Adrenal gland (tissue), 12 donors: ENCODE measurements around the gene AP2S1. TPM values are rescaled to one million over a fixed set of nuclear protein-coding genes. Genes with fewer than 3 reads are reported as not detected.

Experiments
- DNase-seq, 7 donors: peaks; one replicate each; pipeline ENCODE4 v3.0.0-alpha.2; 2019 to 2020
- H3K27ac ChIP-seq, 5 donors: fragments of 200-600 bp; sonication (generic) in 4 of 5; 1 replicate in 3 of 5; 2 replicates in 2 of 5; pipeline versions ENCODE4 v1.5.1 to v1.8.0; 2016 to 2020; ENCODE audit warnings: mild to moderate bottlenecking in 1 of 5
- H3K27me3 ChIP-seq: fragments of 200-600 bp; 2 replicates; pipeline ENCODE4 v1.8.0; 2021
- H3K36me3 ChIP-seq, 2 donors: fragments of 200-600 bp; replicated peaks in 1 of 2; 1 replicate in 1 of 2; 2 replicates in 1 of 2; pipeline versions ENCODE4 v1.5.1 to v1.8.0; 2018 to 2022
- H3K4me1 ChIP-seq, 2 donors: fragments of 200-600 bp; replicated peaks in 1 of 2; 1 replicate in 1 of 2; 2 replicates in 1 of 2; pipeline versions ENCODE4 v1.5.1 to v1.8.0; 2018 to 2021
- H3K4me3 ChIP-seq, 4 donors: fragments of 200-600 bp; sonication (generic) in 3 of 4; one replicate each; pipeline ENCODE4 v1.5.1; 2016 to 2018
- H3K9me3 ChIP-seq, 3 donors: fragments of 200-600 bp; sonication (generic) in 1 of 3; replicated peaks in 1 of 3; 1 replicate in 2 of 3; 2 replicates in 1 of 3; pipeline versions ENCODE4 v1.5.1 to v1.8.0; 2016 to 2021
- POLR2A ChIP-seq, 2 donors: fragments of 450-650 bp; IDR thresholded peaks; one replicate each; pipeline ENCODE4 v1.6.1; 2017; ENCODE audit warnings: antibody characterized with exemption in 2 of 2, mild to moderate bottlenecking in 2 of 2, moderate library complexity in 1 of 2
- WGBS, 4 donors: extraction: QIAGEN DNeasy Blood & Tissue Kit in 2 of 4; methylation state at CpG; one replicate each; pipeline versions ENCODE4 v1.1.5 to v1.1.7; 2013 to 2017; 5-methylcytosine and 5-hydroxymethylcytosine counted together
- intact Hi-C, 2 donors: fragments of 100-400 bp; cut with DNase I; formaldehyde crosslinking; loops; one replicate each; pipeline versions ENCODE4 v1.14.1 to v1.15.0; 2022 to 2023
- polyA plus RNA-seq, 3 donors: library from polyadenylated mRNA; stranded (reverse); fragments of 200-250 nt in 2 of 3; fragments of 350-450 nt in 1 of 3; fragmentation: Illumina TruSeq in 1 of 3; extraction: RNeasy Lipid Tissue Mini Kit (QIAGEN cat#74804) in 1 of 3; gene quantifications; one replicate each; pipeline ENCODE4 v1.2.3, GENCODE V29; 2013 to 2014
- total RNA-seq, 9 donors: library from RNA; depleted of rRNA in 4 of 9; stranded (reverse); fragments of >200 nt in 4 of 9; fragments of 120-200 nt in 1 of 9; fragmentation: NEBNext Ultra II Directional in 1 of 9; extraction: Animal tissue kit (Norgen Biotek cat#: 25700) in 1 of 9; gene quantifications; one replicate each; pipeline versions ENCODE4 v1.1.0 to v1.2.4, GENCODE V29; 2013 to 2023
- TF ChIP-seq, protein P1 (sequence below), 6 experiments: fragments of 450-650 bp in 4 of 6; fragments of 200-600 bp in 2 of 6; sonication (generic) in 1 of 6; IDR thresholded peaks; 1 replicate in 5 of 6; 2 replicates in 1 of 6; pipeline versions ENCODE4 v1.5.1 to v1.8.0; 2016 to 2021; ENCODE audit warnings: antibody characterized with exemption in 6 of 6, mild to moderate bottlenecking in 2 of 6, moderate library complexity in 1 of 6
- donor health status: healthy with polysubstance abuse.
- donor health status: Bipolar disorder and iron deficiency.
- donor health status: DM: yes; HTN: yes; CAD: no.
- donor health status: DM: no; HTN: no; CAD: no.
- donor health status: DM: no; HTN: no; CAD: no.
- donor health status: DM: yes; HTN: yes; CAD: no.

The AP2S1 gene
- total and polyA plus RNA-seq, 12 donors, result 91.1 to 216 (median 166) TPM

DNA sequence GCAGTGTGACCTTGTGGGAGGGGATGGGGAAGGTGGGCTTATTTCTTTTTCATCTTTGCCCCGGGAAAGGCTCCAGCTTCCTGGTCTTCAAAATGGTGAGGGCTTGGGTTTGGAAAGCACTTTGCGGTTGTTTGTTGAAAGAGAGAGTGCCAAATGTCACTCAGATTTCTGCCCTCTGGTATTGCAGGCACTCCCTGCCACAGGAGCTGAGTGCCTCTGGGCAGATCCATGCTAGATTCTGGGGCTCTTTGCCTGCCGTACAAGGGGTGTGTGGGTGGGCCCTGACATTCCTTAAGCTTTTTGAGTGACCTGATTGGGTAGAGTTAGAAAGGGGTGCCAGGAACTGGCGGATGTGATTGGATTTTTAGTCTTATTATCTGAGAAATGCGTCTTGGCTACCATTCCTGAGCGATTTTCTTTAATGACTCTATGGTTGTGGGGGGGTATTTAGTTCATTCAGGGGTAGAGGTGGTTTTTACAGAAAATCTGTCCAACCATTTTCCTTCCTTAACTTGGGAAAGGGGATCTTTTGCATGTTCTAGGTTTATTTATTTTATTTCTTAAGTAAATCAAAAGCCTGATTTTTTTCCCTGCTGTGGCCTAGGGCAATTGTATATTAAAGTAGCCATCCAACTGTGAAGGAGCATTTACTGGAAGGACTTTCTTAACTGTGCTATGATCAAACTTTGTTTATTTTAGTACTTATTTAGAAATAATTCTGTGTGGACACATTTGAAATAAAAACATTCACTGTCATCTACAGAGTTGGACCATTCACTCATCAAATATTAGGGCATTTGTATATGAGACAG is 13.4 kb upstream of the AP2S1 start:
- TF ChIP-seq, protein P1, sequence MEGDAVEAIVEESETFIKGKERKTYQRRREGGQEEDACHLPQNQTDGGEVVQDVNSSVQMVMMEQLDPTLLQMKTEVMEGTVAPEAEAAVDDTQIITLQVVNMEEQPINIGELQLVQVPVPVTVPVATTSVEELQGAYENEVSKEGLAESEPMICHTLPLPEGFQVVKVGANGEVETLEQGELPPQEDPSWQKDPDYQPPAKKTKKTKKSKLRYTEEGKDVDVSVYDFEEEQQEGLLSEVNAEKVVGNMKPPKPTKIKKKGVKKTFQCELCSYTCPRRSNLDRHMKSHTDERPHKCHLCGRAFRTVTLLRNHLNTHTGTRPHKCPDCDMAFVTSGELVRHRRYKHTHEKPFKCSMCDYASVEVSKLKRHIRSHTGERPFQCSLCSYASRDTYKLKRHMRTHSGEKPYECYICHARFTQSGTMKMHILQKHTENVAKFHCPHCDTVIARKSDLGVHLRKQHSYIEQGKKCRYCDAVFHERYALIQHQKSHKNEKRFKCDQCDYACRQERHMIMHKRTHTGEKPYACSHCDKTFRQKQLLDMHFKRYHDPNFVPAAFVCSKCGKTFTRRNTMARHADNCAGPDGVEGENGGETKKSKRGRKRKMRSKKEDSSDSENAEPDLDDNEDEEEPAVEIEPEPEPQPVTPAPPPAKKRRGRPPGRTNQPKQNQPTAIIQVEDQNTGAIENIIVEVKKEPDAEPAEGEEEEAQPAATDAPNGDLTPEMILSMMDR (IDR thresholded peaks at IDR 0.05), result no peak
- no peak for TF ChIP-seq POLR2A (IDR thresholded peaks at IDR 0.05)
- no peaks in the 10 kb centered on the region for H3K27me3 ChIP-seq
- DNase-seq, result peak in 1 of 7 donors; percentile 57
- H3K36me3 ChIP-seq, result no peaks in the 10 kb centered on the region
- intact Hi-C loops, result loop anchor here in 1 of 2 donors (5.0 kb wide), 1 partner anchor 33 kb away; no protein-coding TSS in a partner anchor
- H3K4me3 ChIP-seq, result peak overlapping the region in 1 of 4 donors; percentile 99
- H3K9me3 ChIP-seq, result no peaks in the 10 kb centered on the region
- 39 to 60% (median 45%) methylated on average over 5 to 6 of the region's 6 CpGs for WGBS, 4 donors
- H3K4me1 ChIP-seq, result peaks cover 45 to 57% of the 10 kb centered on the region in 2 donors
- H3K27ac ChIP-seq, result peak overlapping the region in 2 of 5 donors; percentile 27 to 46

DNA sequence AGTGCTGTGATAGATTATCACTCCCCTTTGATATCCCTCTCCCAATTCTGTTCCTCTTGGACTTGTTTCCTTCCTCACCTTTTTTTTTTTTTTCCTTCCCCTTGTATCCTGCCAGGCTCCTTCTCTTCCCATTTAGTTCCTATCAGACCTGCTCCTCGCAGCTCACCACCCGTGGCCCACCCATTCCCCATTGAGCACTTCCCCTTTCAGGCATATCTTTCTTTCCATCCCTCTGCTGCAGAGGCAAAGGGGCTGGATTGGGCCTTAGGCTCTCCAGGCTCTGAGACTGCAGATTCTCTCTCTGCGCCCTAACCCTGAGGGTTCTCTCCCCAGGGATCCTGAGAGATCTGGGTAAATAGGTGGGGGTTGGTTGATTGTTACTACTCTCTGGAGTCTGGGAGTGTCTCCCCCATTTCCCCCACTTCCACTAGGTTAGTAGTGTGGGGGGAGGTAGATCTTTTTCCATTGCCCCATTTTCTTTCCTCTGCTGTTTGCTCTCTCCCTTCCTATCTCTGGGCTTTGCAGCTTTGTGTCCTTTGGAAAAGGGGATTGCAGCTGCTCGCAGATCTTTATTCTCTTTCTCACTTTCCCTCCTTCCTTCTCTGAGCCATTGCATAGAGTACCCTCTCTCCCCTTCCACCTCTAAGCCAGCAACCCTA is 12.5 kb upstream of the AP2S1 start:
- TF ChIP-seq, protein P1 (IDR thresholded peaks at IDR 0.05), result no peak
- TF ChIP-seq POLR2A (IDR thresholded peaks at IDR 0.05), result no peak
- H3K4me1 ChIP-seq, result peaks cover 45 to 57% of the 10 kb centered on the region in 2 donors
- intact Hi-C loops, result loop anchor here in 1 of 2 donors (5.0 kb wide), 1 partner anchor 34 kb away; no protein-coding TSS in a partner anchor
- H3K36me3 ChIP-seq, result no peaks in the 10 kb centered on the region
- H3K9me3 ChIP-seq, result no peaks in the 10 kb centered on the region
- WGBS, 4 donors, result 47 to 55% (median 51%) methylated on average over 4 of the region's 4 CpGs
- DNase-seq, result peak in 1 of 7 donors; percentile 48
- no peaks in the 10 kb centered on the region for H3K27me3 ChIP-seq
- H3K27ac ChIP-seq, result peak overlapping the region in 2 of 5 donors; percentile 46 to 99
- H3K4me3 ChIP-seq, result peak overlapping the region in 1 of 4 donors; percentile 99

DNA sequence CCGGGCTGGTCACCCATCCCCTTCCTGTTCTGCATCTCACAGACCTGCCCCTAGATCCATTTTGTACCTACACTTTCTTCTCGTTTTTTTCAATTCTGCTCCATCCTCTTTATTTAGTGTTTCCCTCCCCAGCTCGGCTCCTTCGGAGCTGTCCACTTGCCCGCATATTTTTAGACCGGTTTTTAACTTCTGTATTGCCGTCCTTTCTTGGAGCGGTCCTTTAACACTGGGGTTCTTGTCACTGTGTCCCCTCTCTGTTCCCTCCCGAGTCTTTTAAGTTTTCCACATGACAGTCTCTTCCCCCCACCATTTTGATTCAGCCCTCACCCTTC is 11.8 kb upstream of the AP2S1 start:
- Histone ChIP-seq H3K36me3 (no peaks in the 10 kb centered on the region), H3K27ac (peak overlapping the region in 4 of 5 donors; percentile 6 to 100 (median 95)), H3K4me1 (peaks cover 45 to 57% of the 10 kb centered on the region in 2 donors), H3K9me3 (no peaks in the 10 kb centered on the region), H3K4me3 (peak overlapping the region in 2 of 4 donors; percentile 55 to 99), H3K27me3 (no peaks in the 10 kb centered on the region)
- WGBS, 4 donors, result 11 to 23% (median 12%) methylated on average over 9 of the region's 9 CpGs
- intact Hi-C loops, result loop anchor here in 1 of 2 donors (5.0 kb wide), 1 partner anchor 35 kb away; no protein-coding TSS in a partner anchor
- peak in 1 of 7 donors; percentile 13 for DNase-seq
- no peak for TF ChIP-seq POLR2A (IDR thresholded peaks at IDR 0.05)
- TF ChIP-seq, protein P1 (IDR thresholded peaks at IDR 0.05), result no peak
